ENCODE measurements around the gene VENTX.

Gene VENTX

GRCh38 chr10:133280391-133281059 lies 42.9 kb downstream of the VENTX start:
- ChIA-PET CTCF (interaction anchor here (1.9 kb wide), 1 partner anchor 13 kb away, joined by 4 read pairs; no protein-coding TSS in a partner anchor), POLR2A (no interaction called here)
- DNase-seq (ENCODE audit: low read depth, low spot score) = no peak
- TF ChIP-seq CTCF (IDR thresholded peaks at IDR 0.05; ENCODE audit: insufficient read depth, low read length, missing control alignments) = no peak
- H3K4me3 ChIP-seq (ENCODE audit: low read depth, low read length) = no peak overlapping the region

GRCh38 chr10:133281084-133281483 lies 43.4 kb downstream of the VENTX start:
- ChIA-PET CTCF (interaction anchor here (1.0 to 1.9 kb wide), 2 partner anchors 12 to 27 kb away, joined by 4 read pairs; no protein-coding TSS in a partner anchor), POLR2A (interaction anchor here (0.6 kb wide), 1 partner anchor 617 kb away, joined by 3 read pairs; no protein-coding TSS in a partner anchor)

GRCh38 chr10:133281628-133282372 lies 44.1 kb downstream of the VENTX start:
- no peak for DNase-seq (ENCODE audit: low read depth, low spot score)
- TF ChIP-seq CTCF (IDR thresholded peaks at IDR 0.05; ENCODE audit: insufficient read depth, low read length, missing control alignments) = no peak
- ChIA-PET CTCF (interaction anchor here (1.0 to 1.9 kb wide), 2 partner anchors 12 to 26 kb away, joined by 4 read pairs; no protein-coding TSS in a partner anchor), POLR2A (interaction anchor here (0.6 kb wide), 2 partner anchors 133 to 618 kb away, joined by 3 read pairs; no protein-coding TSS in a partner anchor)
- no peak overlapping the region for H3K4me3 ChIP-seq (ENCODE audit: low read depth, low read length)

More at GRCh38 chr10:133281084-133281483, 43.4 kb downstream of the VENTX start:
- no peak for DNase-seq (ENCODE audit: low read depth, low spot score)
- TF ChIP-seq CTCF (IDR thresholded peaks at IDR 0.05; ENCODE audit: insufficient read depth, low read length, missing control alignments) = no peak
- no peak overlapping the region for H3K4me3 ChIP-seq (ENCODE audit: low read depth, low read length)

GRCh38 chr10:133282846-133283390 lies 45.3 kb downstream of the VENTX start:
- no peak overlapping the region for H3K4me3 ChIP-seq (ENCODE audit: low read depth, low read length)
- POLR2A ChIA-PET = no interaction called here
- no peak for DNase-seq (ENCODE audit: low read depth, low spot score)
- no peak for TF ChIP-seq CTCF (IDR thresholded peaks at IDR 0.05; ENCODE audit: insufficient read depth, low read length, missing control alignments)
- CTCF ChIA-PET = no interaction called here

- DNase-seq (ENCODE audit: low read depth, low spot score) = no peak
- H3K4me3 ChIP-seq (ENCODE audit: low read depth, low read length) = no peak overlapping the region
- POLR2A ChIA-PET = no interaction called here
- no peak for TF ChIP-seq CTCF (IDR thresholded peaks at IDR 0.05; ENCODE audit: insufficient read depth, low read length, missing control alignments)
- CTCF ChIA-PET = no interaction called here
Measured at GRCh38 chr10:133283931-133284330, 46.3 kb downstream of the VENTX start.

- H3K4me3 ChIP-seq (ENCODE audit: low read depth, low read length) = no peak overlapping the region
- DNase-seq (ENCODE audit: low read depth, low spot score) = no peak
- CTCF ChIA-PET = interaction anchor here (0.8 kb wide), 1 partner anchor 22 kb away, joined by 3 read pairs; no protein-coding TSS in a partner anchor
- POLR2A ChIA-PET = no interaction called here
- no peak for TF ChIP-seq CTCF (IDR thresholded peaks at IDR 0.05; ENCODE audit: insufficient read depth, low read length, missing control alignments)
Measured at GRCh38 chr10:133285217-133285616, 47.6 kb downstream of the VENTX start.
